ENCODE data around the gene TSC2. TPM values are rescaled to one million over a fixed set of nuclear protein-coding genes. Genes with fewer than 3 reads are reported as not detected.
"Not testable (repeated sequence)": the region's sequence is repeated elsewhere in the genome, so short reads cannot be mapped to it uniquely, and the experiment has no call there.

TSC2 gene
- total RNA-seq, 4 donors from 2014 or later: 103 to 193 (median 143) TPM

DNA sequence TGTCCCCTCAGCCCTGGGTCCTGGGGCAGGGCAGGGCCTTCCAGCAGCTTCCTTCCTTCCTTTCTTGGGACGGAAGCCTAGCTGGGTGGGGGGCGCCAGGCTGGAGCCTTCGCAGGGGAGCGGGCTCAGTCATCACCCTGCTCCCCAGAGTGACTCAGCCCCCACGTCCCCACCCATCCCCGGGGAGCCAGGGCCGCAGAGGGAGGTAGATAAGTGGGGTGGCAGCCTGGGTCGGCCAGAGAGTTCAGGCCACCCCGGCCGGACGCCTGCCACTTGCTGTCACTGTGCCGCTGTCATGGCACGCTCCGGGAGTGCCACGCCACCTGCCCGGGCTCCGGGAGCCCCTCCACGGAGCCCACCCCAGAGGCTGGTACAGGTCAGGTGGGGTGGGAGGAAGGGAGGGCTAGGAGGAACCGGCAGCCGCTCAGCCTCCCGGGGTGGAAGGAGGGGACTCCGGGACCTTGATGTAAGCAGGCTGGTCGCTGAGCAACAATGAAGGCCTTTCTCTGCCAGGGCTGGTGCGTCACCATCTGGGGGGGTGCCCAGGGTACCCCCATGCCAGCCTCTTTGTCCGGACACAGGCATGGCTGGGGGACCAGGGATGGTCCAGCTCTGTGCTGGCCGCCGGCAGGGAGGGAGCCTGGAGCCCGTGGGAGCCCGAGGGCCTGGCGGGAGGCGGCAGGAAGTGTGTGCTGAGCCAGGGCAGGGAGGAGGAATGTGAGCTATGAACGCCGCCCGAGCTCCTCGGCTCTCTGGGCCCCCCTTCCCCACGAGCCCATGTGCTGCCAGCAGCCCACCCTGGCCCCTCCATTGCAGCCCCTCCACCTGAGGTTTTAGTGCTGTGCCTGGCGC lies 14.5 kb upstream of the TSC2 start:
- Histone ChIP-seq H3K36me3 (peaks cover 9% of the 10 kb centered on the region), H3K27me3 (no peaks in the 10 kb centered on the region), H3K4me1 (peaks cover 59% of the 10 kb centered on the region), H3K27ac (peak overlapping the region; percentile 80), H3K4me3 (peak overlapping the region; percentile 45), H3K9me3 (no peaks in the 10 kb centered on the region)
- TF ChIP-seq POLR2A (IDR thresholded peaks at IDR 0.05): no peak
- TF ChIP-seq CTCF (IDR thresholded peaks at IDR 0.05): no peak
- peak in 1 of 2 donors; percentile 84 for DNase-seq (ENCODE audit: low spot score in 2 of 2)
- WGBS: 4% methylated on average over 8 of the region's 37 CpGs

DNA sequence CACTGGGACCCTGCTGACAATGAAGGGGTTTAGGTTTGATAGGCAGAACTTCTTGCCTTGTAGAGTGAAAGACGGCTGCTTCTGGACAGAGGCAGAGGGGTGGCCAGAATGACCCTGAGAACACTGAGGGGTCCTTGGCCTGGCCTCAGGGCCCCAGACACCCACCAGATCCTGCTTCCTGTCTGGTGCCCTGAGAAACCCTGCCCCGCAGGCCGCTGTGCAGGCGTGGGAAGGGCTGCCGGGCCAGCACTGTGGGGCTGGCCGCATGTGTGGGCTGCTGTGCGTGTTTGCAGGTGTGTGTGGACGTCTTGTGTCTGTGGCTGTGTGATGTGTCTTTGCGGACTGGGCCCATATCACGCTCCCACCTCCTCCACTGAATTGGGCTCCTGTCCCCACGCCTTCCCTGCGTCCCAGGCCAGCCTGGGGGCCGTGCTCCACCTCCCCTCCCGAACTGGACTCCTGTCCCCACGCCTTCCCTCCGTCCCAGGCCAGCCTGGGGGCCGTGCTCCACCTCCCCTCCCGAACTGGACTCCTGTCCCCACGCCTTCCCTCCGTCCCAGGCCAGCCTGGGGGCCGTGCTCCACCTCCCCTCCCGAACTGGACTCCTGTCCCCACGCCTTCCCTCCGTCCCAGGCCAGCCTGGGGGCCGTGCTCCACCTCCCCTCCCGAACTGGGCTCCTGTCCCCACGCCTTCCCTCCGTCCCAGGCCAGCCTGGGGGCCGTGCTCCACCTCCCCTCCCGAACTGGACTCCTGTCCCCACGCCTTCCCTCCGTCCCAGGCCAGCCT lies 13.7 kb upstream of the TSC2 start:
- Histone ChIP-seq H3K4me1 (peaks cover 62% of the 10 kb centered on the region), H3K27ac (peak overlapping the region; percentile 80)

GRCh38 chr16:2034696-2035430 lies 12.9 kb upstream of the TSC2 start:
- H3K27ac ChIP-seq: peak overlapping the region; percentile 75
- 100% methylated on average over 1 of the region's 17 CpGs for WGBS
- TF ChIP-seq EP300 (IDR thresholded peaks at IDR 0.05) (no peak), POLR2A (IDR thresholded peaks at IDR 0.05) (no peak), POLR2AphosphoS5 (IDR thresholded peaks at IDR 0.05) (no peak), CTCF (IDR thresholded peaks at IDR 0.05) (no peak)
- no peaks in the 10 kb centered on the region for H3K27me3 ChIP-seq
- H3K36me3 ChIP-seq: peaks cover 9% of the 10 kb centered on the region
- no peaks in the 10 kb centered on the region for H3K9me3 ChIP-seq
- peak overlapping the region; percentile 35 for H3K4me3 ChIP-seq
- peaks cover 70% of the 10 kb centered on the region for H3K4me1 ChIP-seq
- no peak for DNase-seq (ENCODE audit: low spot score in 2 of 2)

More for the DNA sequence above, 13.7 kb upstream of the TSC2 start:
- WGBS: 43% methylated on average over 15 of the region's 32 CpGs
- DNase-seq (ENCODE audit: low spot score in 2 of 2); H3K9me3 ChIP-seq; H3K27me3 ChIP-seq; H3K36me3 ChIP-seq: not testable (repeated sequence)
- peak overlapping the region; percentile 45 for H3K4me3 ChIP-seq

DNA sequence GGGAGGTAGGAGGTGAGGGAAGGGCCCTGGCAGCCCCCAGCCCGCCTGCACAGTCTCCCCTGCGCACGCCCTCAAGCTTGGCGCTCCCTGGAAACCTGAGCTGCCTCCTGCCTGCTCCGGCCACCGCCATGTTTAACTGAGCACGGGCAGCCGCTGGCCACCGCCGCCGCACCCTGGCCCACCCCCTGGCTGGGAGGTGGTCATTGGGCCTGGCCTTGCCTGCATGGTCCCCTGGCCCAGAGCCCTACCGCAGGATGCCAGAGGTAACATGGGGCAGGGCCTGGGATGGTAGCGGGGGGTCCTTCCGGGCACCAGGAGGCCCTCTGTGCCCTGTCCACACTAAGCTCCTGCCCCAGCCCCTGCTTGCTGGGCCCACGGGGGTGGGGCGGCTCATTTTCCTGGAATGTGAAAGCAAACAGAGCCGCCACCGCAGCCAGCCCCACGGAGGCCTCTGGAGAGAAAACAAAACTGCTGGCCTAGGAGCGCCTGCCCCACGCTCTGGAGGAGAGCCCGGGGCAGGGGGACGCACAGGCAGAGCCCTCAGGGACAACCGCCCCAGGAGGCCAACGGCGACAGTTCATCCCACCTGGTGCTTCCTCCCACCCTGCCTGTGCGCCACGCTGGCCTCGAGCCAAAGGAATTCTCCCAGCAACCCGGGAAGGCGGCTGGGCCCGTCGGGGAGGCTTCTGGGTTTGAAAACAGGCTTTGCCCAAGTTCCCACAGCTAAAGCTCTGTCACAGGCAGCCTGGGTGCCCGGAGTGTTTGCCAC lies 12.2 kb upstream of the TSC2 start:
- H3K27ac ChIP-seq: peak overlapping the region; percentile 75
- peak in 1 of 2 donors; percentile 72 for DNase-seq (ENCODE audit: low spot score in 2 of 2)
- H3K27me3 ChIP-seq: no peaks in the 10 kb centered on the region
- peak overlapping the region; percentile 35 for H3K4me3 ChIP-seq
- peaks cover 9% of the 10 kb centered on the region for H3K36me3 ChIP-seq
- H3K9me3 ChIP-seq: no peaks in the 10 kb centered on the region
- peaks cover 76% of the 10 kb centered on the region for H3K4me1 ChIP-seq
- TF ChIP-seq CTCF (IDR thresholded peaks at IDR 0.05) (no peak), POLR2A (IDR thresholded peaks at IDR 0.05) (no peak), EP300 (IDR thresholded peaks at IDR 0.05) (no peak), POLR2AphosphoS5 (IDR thresholded peaks at IDR 0.05) (no peak)
- 9% methylated on average over 7 of the region's 34 CpGs for WGBS
